HCT116 (cell line): ENCODE results near the gene BLID. TPM values are rescaled to one million over a fixed set of nuclear protein-coding genes. Genes with fewer than 3 reads are reported as not detected.

ENCODE experiments used
- ATAC-seq: fragments of 200-7000 bp; cut with Tn5 transposase; 2 replicates; pipeline ENCODE4 v1.9.1; 2020; ENCODE audit warnings: mild to moderate bottlenecking, moderate library complexity
- BruUV-seq: library from RNA; stranded (reverse); fragments of 400-500 nt; replicated peaks from 2 replicates; lab custom pipeline; 2021; lab: Mats Ljungman, UMichigan
- CTCF ChIA-PET: fragments of 300-600 bp; sonication (Branson Sonifier 250); formaldehyde crosslinking; loops from one replicate; lab custom pipeline; 2021; ENCODE audit warnings: antibody characterized with exemption; lab: Charles Lee
- POLR2A ChIA-PET: fragments of 300-600, 350-600 bp; sonication (Branson Sonifier 250); formaldehyde crosslinking; loops from one replicate; lab custom pipeline; 2021; ENCODE audit warnings: antibody characterized with exemption; lab: Charles Lee
- RAD21 ChIA-PET, 2 experiments: fragments of 300-600 bp; sonication (Branson Sonifier 250); formaldehyde crosslinking; loops; one replicate each; lab custom pipeline; 2023; ENCODE audit warnings: low total read pairs in 2 of 2; ENCODE audit not compliant: uncharacterized antibody in 2 of 2, unreplicated experiment in 2 of 2, low non-redundant PET in 1 of 2; lab: Charles Lee
- DNase-seq: peaks from one replicate; pipeline ENCODE4 v3.0.0-alpha.2; 2010; ENCODE audit warnings: low read depth, low spot score
- H2AFZ ChIP-seq: fragments of 200-600 bp; shearing (Covaris generic), sonication (generic); 2 replicates; pipeline ENCODE4 v1.6.1; 2017; ENCODE audit warnings: low read depth, mixed run types, mixed read lengths, antibody characterized with exemption, low read length; ENCODE audit not compliant: poor library complexity, severe bottlenecking
- H3K27ac ChIP-seq: 2 replicates; pipeline ENCODE4 v1.5.1; 2012; ENCODE audit warnings: low read depth, low read length
- H3K27me3 ChIP-seq: fragments of 200-600 bp; sonication (generic); 2 replicates; pipeline ENCODE4 v1.6.1; 2016; ENCODE audit warnings: mixed run types, low read length, mixed read lengths; ENCODE audit not compliant: insufficient read depth
- H3K36me3 ChIP-seq, 2 experiments: fragments of 200-500 bp in 1 of 2; fragments of 200-600 bp in 1 of 2; sonication (Bioruptor generic) in 1 of 2; sonication (generic) in 1 of 2; 2 replicates each; pipeline versions ENCODE4 v1.5.1 to v1.6.1; 2014 to 2016; ENCODE audit warnings: low read length in 2 of 2, inconsistent platforms in 1 of 2, mixed read lengths in 1 of 2, mixed run types in 1 of 2; ENCODE audit not compliant: insufficient read depth in 2 of 2, control insufficient read depth in 1 of 2
- H3K4me1 ChIP-seq, 2 experiments: fragments of 200-600 bp in 1 of 2; sonication (generic) in 1 of 2; 2 replicates each; pipeline versions ENCODE4 v1.5.1 to v1.6.1; 2012 to 2017; ENCODE audit warnings: low read length in 2 of 2, inconsistent platforms in 1 of 2, mild to moderate bottlenecking in 1 of 2, mixed read lengths in 1 of 2, mixed run types in 1 of 2, moderate library complexity in 1 of 2; ENCODE audit not compliant: insufficient read depth in 2 of 2, control insufficient read depth in 1 of 2
- H3K4me2 ChIP-seq: fragments of 200-600 bp; sonication (generic); 2 replicates; pipeline ENCODE4 v1.6.1; 2017; ENCODE audit warnings: mixed run types, low read length, mixed read lengths
- H3K4me3 ChIP-seq, 2 experiments: fragments of 200-600 bp in 1 of 2; sonication (generic) in 1 of 2; replicated peaks in 1 of 2; 2 replicates each; pipeline ENCODE4 v1.5.1; 2011 to 2016; ENCODE audit warnings: low read length in 2 of 2, control low read depth in 1 of 2, low read depth in 1 of 2, mild to moderate bottlenecking in 1 of 2, mixed read lengths in 1 of 2, mixed run types in 1 of 2
- H3K79me2 ChIP-seq: fragments of 200-600 bp; sonication (generic); 2 replicates; pipeline ENCODE4 v1.6.1; 2017; ENCODE audit warnings: mild to moderate bottlenecking, mixed run types, low read length, moderate library complexity, mixed read lengths; ENCODE audit not compliant: insufficient read depth
- H3K9ac ChIP-seq: fragments of 200-600 bp; sonication (generic); 2 replicates; pipeline ENCODE4 v1.6.1; 2016; ENCODE audit warnings: low read length, mixed read lengths
- H3K9me2 ChIP-seq: fragments of 200-600 bp; sonication (generic), shearing (Covaris generic); 2 replicates; pipeline ENCODE4 v1.6.1; 2017; ENCODE audit warnings: mixed run types, mild to moderate bottlenecking, moderate library complexity; ENCODE audit not compliant: insufficient read depth
- H3K9me3 ChIP-seq, 2 experiments: fragments of 200-500 bp in 1 of 2; fragments of 200-600 bp in 1 of 2; sonication (Bioruptor generic) in 1 of 2; sonication (generic) in 1 of 2; 2 replicates each; pipeline ENCODE4 v1.6.1; 2014 to 2017; ENCODE audit warnings: low read length in 2 of 2, mixed read lengths in 2 of 2, inconsistent platforms in 1 of 2, low read depth in 1 of 2, mild to moderate bottlenecking in 1 of 2, mixed run types in 1 of 2, moderate library complexity in 1 of 2; ENCODE audit not compliant: control insufficient read depth in 1 of 2, insufficient read depth in 1 of 2
- H4K20me1 ChIP-seq: fragments of 200-600 bp; sonication (generic), shearing (Covaris generic); 2 replicates; pipeline ENCODE4 v1.6.1; 2017; ENCODE audit warnings: mixed run types, mild to moderate bottlenecking, moderate library complexity; ENCODE audit not compliant: insufficient read depth
- CBX3 ChIP-seq: IDR thresholded peaks from 2 replicates; pipeline ENCODE4 v1.6.1; 2012; ENCODE audit warnings: low read depth
- EGR1 ChIP-seq: IDR thresholded peaks from 2 replicates; pipeline ENCODE4 v1.6.1; 2012; ENCODE audit warnings: low read depth
- EZH2phosphoT487 ChIP-seq: fragments of 200-600 bp; IDR thresholded peaks from 2 replicates; pipeline ENCODE4 v1.6.1; 2018; ENCODE audit warnings: antibody characterized with exemption, borderline replicate concordance
- JUND ChIP-seq: IDR thresholded peaks from 2 replicates; pipeline ENCODE4 v1.6.1; 2012
- MAX ChIP-seq: IDR thresholded peaks from 2 replicates; pipeline ENCODE4 v1.6.1; 2012
- POLR2A ChIP-seq: IDR thresholded peaks from 2 replicates; pipeline ENCODE4 v1.7.0; 2011; ENCODE audit warnings: borderline replicate concordance; ENCODE audit not compliant: insufficient read depth, insufficient read length; ENCODE audit errors: extremely low read depth
- POLR2AphosphoS5 ChIP-seq: IDR thresholded peaks from 2 replicates; pipeline ENCODE4 v1.6.1; 2011; ENCODE audit warnings: mild to moderate bottlenecking, low read depth, low read length, moderate library complexity
- REST ChIP-seq: IDR thresholded peaks from 2 replicates; pipeline ENCODE4 v1.6.1; 2012; ENCODE audit warnings: low read depth
- SIN3A ChIP-seq: IDR thresholded peaks from 2 replicates; pipeline ENCODE4 v1.6.1; 2012; ENCODE audit warnings: low read depth
- SP1 ChIP-seq: IDR thresholded peaks from 2 replicates; pipeline ENCODE4 v1.6.1; 2012; ENCODE audit warnings: low read depth
- TCF7L2 ChIP-seq: IDR thresholded peaks from 2 replicates; pipeline ENCODE4 v1.7.0; 2011; ENCODE audit warnings: borderline replicate concordance, inconsistent platforms; ENCODE audit not compliant: insufficient read depth, insufficient read length; ENCODE audit errors: extremely low read depth
- YY1 ChIP-seq: IDR thresholded peaks from 2 replicates; pipeline ENCODE4 v1.6.1; 2011; ENCODE audit warnings: low read length, low read depth, moderate library complexity, mild to moderate bottlenecking; ENCODE audit not compliant: insufficient replicate concordance; ENCODE audit errors: extremely low read depth
- intact Hi-C: fragments of 100-400 bp; cut with micrococcal nuclease; formaldehyde crosslinking; loops from 2 replicates; pipeline ENCODE4 v1.10.0; 2022
- total RNA-seq: library from RNA; stranded (reverse); gene quantifications from one replicate; pipeline ENCODE4 v1.2.1, GENCODE V29; 2021; ENCODE audit not compliant: unreplicated experiment

BLID gene
- total RNA-seq, 1 experiment from 2014 or later: 8.9 TPM

- peaks cover 100% of the 10 kb centered on the region for H3K79me2 ChIP-seq
These were observed 43.2 kb upstream of the BLID start for GRCh38 chr11:122159173-122159721.

GRCh38 chr11:122158171-122158570, 42.2 kb upstream of the BLID start:
- intact Hi-C loops: no loop called here
- ChIA-PET CTCF (no interaction called here), POLR2A (interaction anchor here (1.0 to 4.4 kb wide), 12 partner anchors 9 to 44 kb away, joined by 4 to 30 read pairs (median 10); no protein-coding TSS in a partner anchor), RAD21 (no interaction called here)
- H4K20me1 ChIP-seq: no peaks in the 10 kb centered on the region
- H3K4me3 ChIP-seq: peak overlapping the region; percentile 32 to 54
- H2AFZ ChIP-seq: no peak overlapping the region
- peak overlapping the region; percentile 95 for H3K27ac ChIP-seq
- H3K4me1 ChIP-seq: peaks cover 87 to 100% of the 10 kb centered on the region in 2 experiments
- H3K9ac ChIP-seq: peak overlapping the region; percentile 78
- TF ChIP-seq POLR2AphosphoS5 (peak; percentile 71), JUND (no peak), REST (no peak), SP1 (no peak), MAX (peak; percentile 37; the same call in 1 of the 2 replicates)
- H3K36me3 ChIP-seq: peaks cover 0 to 25% of the 10 kb centered on the region in 2 experiments; a peak in 3 of 4 replicates
- DNase-seq (no peak), ATAC-seq (no peak)
- H3K9me3 ChIP-seq: no peaks in the 10 kb centered on the region
- no TSS peak for BruUV-seq
- peak overlapping the region; percentile 74 for H3K4me2 ChIP-seq
- no peaks in the 10 kb centered on the region for H3K9me2 ChIP-seq
- H3K79me2 ChIP-seq: peaks cover 100% of the 10 kb centered on the region
- H3K27me3 ChIP-seq: no peaks in the 10 kb centered on the region

More at GRCh38 chr11:122159173-122159721, 43.2 kb upstream of the BLID start:
- Histone ChIP-seq H2AFZ (no peak overlapping the region), H3K27ac (peak overlapping the region; percentile 95), H3K9me2 (no peaks in the 10 kb centered on the region), H3K4me2 (peak overlapping the region; percentile 74), H3K9ac (peak overlapping the region; percentile 78), H3K4me1 (peaks cover 89 to 100% of the 10 kb centered on the region in 2 experiments), H4K20me1 (no peaks in the 10 kb centered on the region), H3K4me3 (peak overlapping the region in 1 of 2 experiments; percentile 54), H3K27me3 (no peaks in the 10 kb centered on the region), H3K9me3 (no peaks in the 10 kb centered on the region), H3K36me3 (peaks cover 0 to 26% of the 10 kb centered on the region in 2 experiments; a peak in 3 of 4 replicates)
- DNase-seq (no peak), ATAC-seq (peak; percentile 41)
- ChIA-PET RAD21 (no interaction called here), POLR2A (interaction anchor here (0.7 to 4.4 kb wide), 11 partner anchors 8 to 43 kb away, joined by 3 to 30 read pairs (median 5); no protein-coding TSS in a partner anchor), CTCF (interaction anchor here (0.9 to 1.6 kb wide), 2 partner anchors 12 to 21 kb away, joined by 3 read pairs; no protein-coding TSS in a partner anchor)
- intact Hi-C loops: no loop called here
- TF ChIP-seq YY1: no peak
- TF ChIP-seq EZH2phosphoT487: no peak
- no peak for TF ChIP-seq CBX3
- TF ChIP-seq SIN3A: no peak
- TF ChIP-seq TCF7L2: peak; percentile 19
- no peak for TF ChIP-seq EGR1
- TF ChIP-seq POLR2A: no peak
- TF ChIP-seq MAX: peak; percentile 2; the same call in 1 of the 2 replicates
- TF ChIP-seq SP1: peak; percentile 20; the same call in 1 of the 2 replicates
- no TSS peak for BruUV-seq
